HG03575 (cell line): ENCODE data around the gene NKAP.
"Not testable (repeated sequence)": the region's sequence is repeated elsewhere in the genome, so short reads cannot be mapped to it uniquely, and the experiment has no call there.

Experiments
- ATAC-seq: cut with Tn5 transposase; IDR thresholded peaks from one replicate; pipeline ENCODE4 v1.9.1; 2021; ENCODE audit not compliant: unreplicated experiment, insufficient number of reproducible peaks, low FRiP score; ENCODE audit errors: extremely low read depth

Gene NKAP

GRCh38 chrX:119943185-119943988, at the start of gene NKAP:
TSS of gene NKAP (minus strand) at chrX:119943751. CDS start at chrX:119943605, 146 bp downstream.
- ATAC-seq: peak; percentile 43

DNA sequence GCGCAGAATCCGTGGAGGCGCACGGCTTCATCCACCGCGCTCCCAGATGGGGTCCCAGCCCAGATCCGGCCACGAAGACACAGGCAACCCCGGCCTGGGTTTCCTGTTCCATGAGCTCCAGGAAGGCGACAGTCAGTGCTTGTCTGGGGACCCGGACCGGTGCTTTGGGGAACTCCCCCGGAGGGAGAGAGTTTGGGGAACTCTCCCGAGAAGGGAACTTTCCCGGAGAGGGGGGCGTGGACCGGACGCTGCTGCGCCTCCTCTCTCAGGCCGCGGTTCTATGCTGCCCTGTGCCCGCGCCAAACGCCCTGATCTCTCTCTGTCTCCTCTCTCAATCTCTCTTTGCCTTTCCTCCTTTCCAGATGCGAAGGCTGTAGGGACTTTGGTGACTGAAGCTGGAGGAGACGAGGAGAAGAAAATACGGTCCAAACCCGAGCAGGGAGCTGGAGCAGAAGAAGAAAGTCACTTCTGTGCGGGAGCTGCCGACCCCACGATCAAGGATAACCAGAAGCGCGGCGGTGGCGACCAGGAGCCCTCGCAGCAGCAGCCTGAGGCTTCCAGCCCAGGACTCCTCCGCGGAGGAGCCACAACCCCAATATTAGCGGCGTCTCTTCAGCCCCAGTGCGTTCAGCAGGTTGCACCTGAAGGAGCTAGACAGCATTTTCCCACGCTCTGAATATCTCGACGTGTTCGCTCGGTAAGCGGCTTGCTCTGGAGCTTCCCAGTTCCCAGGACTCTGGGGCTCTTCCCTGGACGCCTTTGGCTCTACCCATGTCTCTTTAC, 47.6 kb upstream of the NKAP start:
- ATAC-seq: no peak

GRCh38 chrX:119990556-119991004, 47.0 kb upstream of the NKAP start:
- no peak for ATAC-seq

- no peak for ATAC-seq
Observed at GRCh38 chrX:119989905-119990555, 46.5 kb upstream of the NKAP start.

- ATAC-seq: no peak
Observed at GRCh38 chrX:119986203-119986602, 42.7 kb upstream of the NKAP start.

DNA sequence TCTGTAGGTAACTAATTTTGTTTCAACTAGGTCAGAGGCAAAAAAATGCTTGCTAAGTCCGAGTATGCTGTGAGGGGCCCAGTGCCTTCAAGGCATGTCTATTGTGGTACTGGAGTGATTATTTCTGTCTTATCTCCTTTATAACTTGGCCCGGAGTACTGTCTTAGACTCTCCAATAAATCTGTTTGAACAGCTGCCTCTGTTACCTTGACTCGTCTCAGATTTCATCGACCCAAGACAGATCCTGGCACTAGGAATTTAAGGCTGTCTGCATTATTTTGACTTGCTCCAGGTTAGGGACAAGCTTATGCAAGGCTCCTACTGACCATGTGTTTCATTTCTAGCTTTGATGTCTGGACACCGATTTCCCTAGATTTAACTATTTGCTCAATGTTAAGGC, 41.1 kb upstream of the NKAP start:
- ATAC-seq: no peak

DNA sequence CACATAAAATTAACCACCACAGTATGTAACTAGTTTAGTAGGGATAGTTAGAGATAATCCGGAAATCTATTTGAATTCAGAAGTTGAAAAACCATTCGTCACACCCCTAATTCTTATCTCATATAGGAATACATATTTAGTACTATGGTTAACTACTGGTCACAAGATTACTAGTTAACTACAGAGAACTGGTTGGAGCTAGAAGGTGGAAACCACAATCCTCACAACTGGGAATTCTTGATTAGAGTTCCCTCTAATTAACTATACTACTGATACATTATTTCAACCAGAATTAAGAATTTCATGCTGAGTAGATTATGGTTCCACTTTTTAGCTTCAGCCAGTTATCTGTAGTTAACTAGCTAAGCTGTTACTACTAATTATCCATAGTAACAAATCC, 39.9 kb upstream of the NKAP start:
- ATAC-seq: no peak

DNA sequence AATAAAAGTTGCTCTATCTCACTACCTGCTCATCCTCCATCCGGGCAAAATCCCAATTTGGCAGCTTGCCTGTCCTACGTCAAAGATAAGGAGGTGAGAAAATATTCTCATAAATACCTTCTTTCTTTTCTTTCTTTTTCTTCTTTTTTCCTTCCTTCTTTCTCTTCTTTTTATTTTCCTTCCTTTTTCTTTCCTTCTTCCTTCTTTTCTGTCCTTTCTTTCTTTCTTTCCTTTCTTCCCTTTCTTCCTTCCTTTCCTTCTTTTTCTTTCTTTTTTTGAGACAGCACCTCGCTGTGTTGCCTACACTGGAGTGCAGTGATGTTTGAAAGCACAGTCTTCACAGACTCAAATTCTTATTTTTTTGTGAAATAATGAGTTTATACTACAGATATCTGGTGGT, 38.6 kb upstream of the NKAP start:
- ATAC-seq: no peak

DNA sequence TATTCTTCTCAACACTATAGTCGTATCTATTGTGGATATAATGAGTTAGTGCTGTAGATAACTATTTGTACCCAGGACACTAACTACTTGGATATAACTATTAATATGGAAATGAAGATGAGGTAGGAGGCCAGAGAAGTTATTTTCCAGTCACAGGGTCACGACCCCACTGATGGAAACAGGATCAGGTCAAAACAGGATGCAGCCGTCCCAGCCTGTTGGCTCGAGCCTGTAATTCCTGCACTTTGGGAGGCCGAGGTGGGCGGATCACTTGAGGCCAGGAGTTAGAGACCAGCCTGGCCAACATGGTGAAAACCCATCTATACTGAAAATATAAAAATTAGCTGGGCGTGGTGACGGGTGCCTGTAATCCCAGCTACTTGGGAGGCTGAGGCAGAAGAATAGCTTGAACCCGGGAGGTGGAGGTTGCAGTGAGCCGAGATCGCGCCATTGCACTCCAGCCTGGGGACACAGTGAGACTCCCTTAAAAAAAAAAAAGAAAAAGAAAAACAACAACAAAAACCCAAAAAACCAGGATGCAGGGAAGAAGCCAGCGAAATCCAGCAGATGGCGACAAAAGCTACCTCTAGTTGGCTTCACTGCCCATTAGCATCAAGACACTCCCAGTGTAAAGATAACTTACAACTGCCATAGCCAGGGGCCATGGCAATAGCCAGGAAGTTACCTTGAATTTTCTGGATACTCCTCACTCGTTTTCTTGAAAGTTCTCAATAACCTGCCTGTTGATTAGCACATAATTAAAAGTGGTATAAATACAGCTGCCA, 37.9 kb upstream of the NKAP start:
- ATAC-seq: no peak

GRCh38 chrX:119977172-119977571, 33.6 kb upstream of the NKAP start:
- not testable (repeated sequence) for ATAC-seq

DNA sequence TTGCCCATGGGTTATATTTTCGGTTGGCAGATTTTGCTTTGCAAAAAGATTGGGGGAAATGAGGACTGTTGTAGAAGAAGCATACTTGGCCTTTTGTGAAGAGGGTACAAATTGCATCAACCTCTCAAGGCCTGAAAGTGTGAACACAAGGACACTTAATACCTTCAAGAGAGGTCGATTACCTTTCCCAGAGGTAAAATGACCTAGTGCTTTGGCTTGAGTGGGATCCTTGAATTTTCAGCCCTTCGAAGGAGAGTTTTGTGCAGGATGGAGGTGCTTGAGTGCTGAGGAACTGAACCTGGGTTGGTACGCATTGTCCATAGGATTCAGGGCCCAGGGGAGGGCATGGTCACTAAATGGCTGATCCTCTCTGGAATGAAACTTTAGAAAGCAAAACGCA, 27.6 kb upstream of the NKAP start:
- ATAC-seq: no peak

DNA sequence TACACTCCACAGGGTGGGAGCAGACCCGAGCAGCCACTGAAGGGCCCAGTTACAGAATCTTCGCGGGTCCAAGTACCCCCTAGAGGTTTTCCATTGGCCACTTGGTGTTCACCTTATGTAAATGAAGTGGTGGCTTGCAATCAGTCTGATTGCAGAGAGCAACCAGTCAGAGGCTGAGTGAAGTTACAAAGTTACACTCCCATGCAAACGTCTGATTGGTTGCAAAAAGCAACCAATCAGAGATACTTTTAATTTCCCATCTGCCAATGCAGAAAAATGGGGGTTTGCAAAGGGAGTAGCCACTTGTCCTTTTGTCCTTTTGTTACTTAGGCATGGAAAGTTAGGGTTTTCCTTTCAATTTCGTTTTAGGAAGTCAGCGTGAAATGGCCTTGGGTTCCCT, 27.0 kb upstream of the NKAP start:
- no peak for ATAC-seq

GRCh38 chrX:119966837-119967236, 23.3 kb upstream of the NKAP start:
- ATAC-seq: not testable (repeated sequence)

- no peak for ATAC-seq
Observed at GRCh38 chrX:119960625-119961024, 17.1 kb upstream of the NKAP start.

DNA sequence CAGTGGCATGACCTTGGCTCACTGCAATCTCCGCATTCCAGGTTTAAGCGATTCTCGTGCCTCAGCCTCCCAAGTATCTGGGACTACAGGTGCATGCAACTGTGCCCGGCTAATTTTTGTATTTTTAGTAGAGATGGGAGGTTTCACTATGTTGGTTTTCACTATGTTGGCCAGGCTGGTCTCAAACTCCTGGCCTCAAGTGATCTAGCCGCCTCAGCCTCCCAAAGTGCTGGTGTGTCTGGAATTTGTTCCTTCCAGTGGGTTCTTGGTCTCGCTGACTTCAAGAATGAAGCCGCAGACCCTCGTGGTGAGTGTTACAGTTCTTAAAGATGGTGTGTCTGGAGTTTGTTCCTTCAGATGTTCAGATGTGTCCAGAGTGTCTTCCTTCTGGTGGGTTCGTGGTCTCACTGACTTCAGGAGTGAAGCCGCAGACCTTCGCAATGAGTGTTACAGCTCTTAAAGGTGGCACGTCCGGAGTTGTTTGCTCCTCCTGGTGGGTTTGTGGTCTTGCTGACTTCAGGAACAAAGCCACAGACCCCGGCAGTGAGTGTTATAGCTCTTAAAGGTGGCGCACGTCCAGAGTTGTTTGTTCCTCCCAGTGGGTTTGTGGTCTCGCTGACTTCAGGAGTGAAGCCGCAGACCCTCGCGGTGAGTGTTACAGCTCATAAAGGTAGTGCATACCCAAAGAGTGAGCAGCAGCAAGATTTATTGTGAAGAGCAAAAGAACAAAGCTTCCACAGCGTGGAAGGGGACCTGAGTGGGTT, 12.4 kb upstream of the NKAP start:
- not testable (repeated sequence) for ATAC-seq

- ATAC-seq: no peak
Observed at GRCh38 chrX:119954374-119954773, 10.8 kb upstream of the NKAP start.

- ATAC-seq: no peak
Observed at GRCh38 chrX:119948381-119948780, 4.8 kb upstream of the NKAP start.

DNA sequence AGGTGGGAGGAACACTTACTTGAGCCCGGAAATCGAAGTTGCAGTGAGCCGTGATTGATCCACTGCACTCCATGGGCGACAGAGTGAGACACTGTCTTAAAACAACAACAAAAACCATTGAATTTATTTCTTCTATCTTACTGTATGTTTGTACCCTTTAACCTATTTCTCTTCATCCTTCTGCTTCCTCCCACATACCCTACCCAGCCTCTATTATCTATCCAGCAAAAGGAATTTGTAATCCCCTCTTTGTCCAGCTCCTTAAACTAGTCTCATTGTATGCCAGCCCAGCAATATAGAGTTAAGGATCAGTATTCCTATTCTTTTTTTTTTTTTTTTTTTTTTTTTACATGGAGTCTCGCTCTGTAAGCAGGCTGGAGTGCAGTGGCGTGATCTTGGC, 1.9 kb upstream of the NKAP start:
- ATAC-seq: no peak
